GM19193 (cell line): ENCODE results near the gene PCBP2.
A peak's percentile ranks its signal among the peaks of the same experiment; 100 is the strongest.

Experiments used
- POLR2A ChIP-seq: IDR thresholded peaks from 4 replicates; pipeline ENCODE4 v1.6.1; 2011; ENCODE audit not compliant: insufficient read depth, insufficient read length; ENCODE audit errors: extremely low read depth

The PCBP2 gene

GRCh38 chr12:53441040-53441833 is 10.7 kb upstream of the PCBP2 start, which contains the start of gene PRR13:
TSS of gene PRR13 (plus strand) at chr12:53441734. CDS start at chr12:53442715, 981 bp downstream.
- TF ChIP-seq POLR2A = peak; percentile 99

- no peak for TF ChIP-seq POLR2A
Observed at GRCh38 chr12:53443955-53444354, 7.9 kb upstream of the PCBP2 start.

- no peak for TF ChIP-seq POLR2A
Observed at GRCh38 chr12:53450936-53451335, 966 bp upstream of the PCBP2 start.

GRCh38 chr12:53452159-53453077 is 516 bp downstream of the PCBP2 start:
- TF ChIP-seq POLR2A = no peak

- no peak for TF ChIP-seq POLR2A
Observed at GRCh38 chr12:53453953-53454640, 2.2 kb downstream of the PCBP2 start.

- no peak for TF ChIP-seq POLR2A
Observed at GRCh38 chr12:53454707-53455106, 2.8 kb downstream of the PCBP2 start.

- no peak for TF ChIP-seq POLR2A
Observed at GRCh38 chr12:53456654-53457366, 4.9 kb downstream of the PCBP2 start.

- no peak for TF ChIP-seq POLR2A
Observed at GRCh38 chr12:53459097-53459496, 7.2 kb downstream of the PCBP2 start.

- TF ChIP-seq POLR2A = peak; percentile 27
Observed at GRCh38 chr12:53461059-53461458, 9.2 kb downstream of the PCBP2 start.

GRCh38 chr12:53461591-53461990 is 9.7 kb downstream of the PCBP2 start:
- TF ChIP-seq POLR2A = no peak

- peak; percentile 22 for TF ChIP-seq POLR2A
Observed at GRCh38 chr12:53462935-53463334, 11.0 kb downstream of the PCBP2 start.

- no peak for TF ChIP-seq POLR2A
Observed at GRCh38 chr12:53463802-53464560, 12.1 kb downstream of the PCBP2 start.

GRCh38 chr12:53464685-53465418 is 12.9 kb downstream of the PCBP2 start:
- TF ChIP-seq POLR2A = peak; percentile 20
